Stimulated activated CD8-positive, alpha-beta memory T cell treated with anti-CD3 and anti-CD28 coated beads, Interleukin-7, amount 100 ng/mL, for 48 hours (primary cell): ENCODE results near the gene MTHFSD.

ENCODE experiments used
- DNase-seq, 2 donors: peaks; one replicate each; pipeline ENCODE4 v3.0.0-alpha.2; 2020; ENCODE audit warnings: low read depth in 1 of 2; ENCODE audit errors: extremely low read depth in 1 of 2

MTHFSD gene

DNA sequence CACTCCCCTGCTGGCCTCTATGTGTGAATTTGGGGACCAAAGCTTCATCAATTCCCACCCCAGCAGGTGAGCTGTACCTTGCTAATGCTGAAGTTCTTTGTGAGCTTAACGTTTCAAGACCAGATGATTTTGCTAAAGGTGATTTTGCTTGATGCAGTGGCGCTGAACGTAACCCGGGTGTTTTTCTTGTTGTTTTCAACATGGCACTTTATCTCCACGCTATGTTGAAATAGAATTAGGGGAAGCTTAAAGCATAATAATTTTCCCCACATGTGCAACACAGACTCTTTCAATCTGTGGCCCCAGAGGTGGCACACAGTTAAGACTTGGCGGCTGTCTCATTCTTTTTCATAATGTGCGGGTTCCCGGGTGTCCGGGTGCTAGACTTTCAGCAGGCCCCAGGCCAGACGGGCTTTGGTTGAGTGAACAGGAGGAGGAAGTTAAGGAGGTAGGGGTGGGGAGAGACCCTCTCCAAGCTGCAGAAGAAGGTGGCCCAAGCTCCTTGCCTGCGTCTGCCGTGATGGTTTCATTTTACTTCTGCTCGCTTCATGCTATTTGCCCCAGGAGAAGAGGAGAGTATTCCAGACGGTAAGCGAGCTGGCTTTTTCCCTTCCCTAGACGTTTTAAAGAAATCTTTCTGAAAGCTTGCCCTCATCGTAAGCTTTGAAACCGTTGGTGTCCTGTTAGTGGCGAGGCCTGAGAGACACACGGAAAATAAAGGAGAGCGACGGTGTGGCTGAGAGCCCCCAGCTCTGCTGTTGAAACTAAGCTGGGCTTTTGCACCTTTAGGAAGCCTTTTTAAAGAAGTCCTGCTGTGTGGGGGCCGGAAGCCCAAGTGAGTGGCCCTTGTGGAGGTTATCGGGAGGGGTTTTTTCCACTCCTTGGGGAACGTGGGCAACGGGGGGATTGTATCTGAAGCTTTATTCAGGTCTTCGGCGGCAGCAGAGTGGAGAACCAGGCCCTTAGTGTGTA, 15.8 kb upstream of the MTHFSD start:
- no peak for DNase-seq

DNA sequence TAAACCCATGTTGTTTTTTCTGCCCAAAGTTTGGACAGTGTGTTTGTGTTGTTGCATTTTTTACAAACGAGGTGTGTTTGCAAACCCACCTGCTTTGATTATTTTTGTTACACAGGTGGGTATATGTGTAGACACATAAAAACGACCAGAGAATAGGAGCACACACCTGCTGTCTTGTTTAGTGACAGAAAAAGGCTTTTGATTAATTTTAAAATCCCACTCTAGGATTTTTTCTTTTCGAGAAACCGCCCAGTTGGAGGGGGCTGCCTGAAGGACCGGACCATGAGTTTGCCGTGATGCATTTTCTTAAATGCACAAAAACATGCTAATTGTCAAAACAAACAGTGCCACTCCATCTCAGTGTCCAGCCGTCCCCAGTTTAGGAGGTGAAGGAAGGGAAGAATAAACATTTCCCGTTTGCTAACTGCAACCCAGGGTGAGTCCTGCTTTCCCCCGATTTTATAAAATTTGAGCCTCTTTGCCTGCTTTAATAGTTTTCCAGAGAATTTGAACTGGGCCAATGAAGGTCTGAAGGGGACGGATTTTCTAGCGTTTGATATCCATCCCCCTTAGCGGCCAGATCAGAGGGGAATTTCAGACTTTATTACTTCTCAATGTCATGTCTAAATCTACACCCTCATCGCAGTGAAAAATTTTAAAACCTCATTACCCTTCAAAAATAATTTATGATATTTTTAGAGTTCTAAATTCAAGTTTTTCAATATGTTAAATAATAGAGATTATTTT, 14.8 kb upstream of the MTHFSD start:
- DNase-seq, result no peak

DNA sequence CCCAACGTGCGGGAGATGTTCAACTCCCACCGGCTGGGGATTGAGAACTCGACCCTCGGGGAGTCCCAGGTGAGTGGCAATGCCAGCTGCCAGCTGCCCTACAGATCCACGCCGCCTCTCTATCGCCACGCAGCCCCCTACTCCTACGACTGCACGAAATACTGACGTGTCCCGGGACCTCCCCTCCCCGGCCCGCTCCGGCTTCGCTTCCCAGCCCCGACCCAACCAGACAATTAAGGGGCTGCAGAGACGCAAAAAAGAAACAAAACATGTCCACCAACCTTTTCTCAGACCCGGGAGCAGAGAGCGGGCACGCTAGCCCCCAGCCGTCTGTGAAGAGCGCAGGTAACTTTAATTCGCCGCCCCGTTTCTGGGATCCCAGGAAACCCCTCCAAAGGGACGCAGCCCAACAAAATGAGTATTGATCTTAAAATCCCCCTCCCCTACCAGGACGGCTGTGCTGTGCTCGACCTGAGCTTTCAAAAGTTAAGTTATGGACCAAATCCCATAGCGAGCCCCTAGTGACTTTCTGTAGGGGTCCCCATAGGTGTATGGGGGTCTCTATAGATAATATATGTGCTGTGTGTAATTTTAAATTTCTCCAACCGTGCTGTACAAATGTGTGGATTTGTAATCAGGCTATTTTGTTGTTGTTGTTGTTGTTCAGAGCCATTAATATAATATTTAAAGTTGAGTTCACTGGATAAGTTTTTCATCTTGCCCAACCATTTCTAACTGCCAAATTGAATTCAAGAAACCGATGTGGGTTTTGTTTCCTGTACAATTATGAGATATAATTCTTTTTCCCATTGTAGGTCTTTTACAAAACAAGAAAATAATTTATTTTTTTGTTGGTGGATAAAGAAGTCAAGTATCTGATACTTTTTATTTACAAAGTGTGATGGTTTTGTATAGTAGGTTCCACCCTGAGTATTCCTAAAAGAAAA, 13.9 kb upstream of the MTHFSD start:
- no peak for DNase-seq

DNA sequence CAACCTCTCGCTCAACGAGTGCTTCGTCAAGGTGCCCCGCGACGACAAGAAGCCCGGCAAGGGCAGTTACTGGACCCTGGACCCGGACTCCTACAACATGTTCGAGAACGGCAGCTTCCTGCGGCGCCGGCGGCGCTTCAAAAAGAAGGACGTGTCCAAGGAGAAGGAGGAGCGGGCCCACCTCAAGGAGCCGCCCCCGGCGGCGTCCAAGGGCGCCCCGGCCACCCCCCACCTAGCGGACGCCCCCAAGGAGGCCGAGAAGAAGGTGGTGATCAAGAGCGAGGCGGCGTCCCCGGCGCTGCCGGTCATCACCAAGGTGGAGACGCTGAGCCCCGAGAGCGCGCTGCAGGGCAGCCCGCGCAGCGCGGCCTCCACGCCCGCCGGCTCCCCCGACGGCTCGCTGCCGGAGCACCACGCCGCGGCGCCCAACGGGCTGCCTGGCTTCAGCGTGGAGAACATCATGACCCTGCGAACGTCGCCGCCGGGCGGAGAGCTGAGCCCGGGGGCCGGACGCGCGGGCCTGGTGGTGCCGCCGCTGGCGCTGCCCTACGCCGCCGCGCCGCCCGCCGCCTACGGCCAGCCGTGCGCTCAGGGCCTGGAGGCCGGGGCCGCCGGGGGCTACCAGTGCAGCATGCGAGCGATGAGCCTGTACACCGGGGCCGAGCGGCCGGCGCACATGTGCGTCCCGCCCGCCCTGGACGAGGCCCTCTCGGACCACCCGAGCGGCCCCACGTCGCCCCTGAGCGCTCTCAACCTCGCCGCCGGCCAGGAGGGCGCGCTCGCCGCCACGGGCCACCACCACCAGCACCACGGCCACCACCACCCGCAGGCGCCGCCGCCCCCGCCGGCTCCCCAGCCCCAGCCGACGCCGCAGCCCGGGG, 12.9 kb upstream of the MTHFSD start:
- no peak for DNase-seq

DNA sequence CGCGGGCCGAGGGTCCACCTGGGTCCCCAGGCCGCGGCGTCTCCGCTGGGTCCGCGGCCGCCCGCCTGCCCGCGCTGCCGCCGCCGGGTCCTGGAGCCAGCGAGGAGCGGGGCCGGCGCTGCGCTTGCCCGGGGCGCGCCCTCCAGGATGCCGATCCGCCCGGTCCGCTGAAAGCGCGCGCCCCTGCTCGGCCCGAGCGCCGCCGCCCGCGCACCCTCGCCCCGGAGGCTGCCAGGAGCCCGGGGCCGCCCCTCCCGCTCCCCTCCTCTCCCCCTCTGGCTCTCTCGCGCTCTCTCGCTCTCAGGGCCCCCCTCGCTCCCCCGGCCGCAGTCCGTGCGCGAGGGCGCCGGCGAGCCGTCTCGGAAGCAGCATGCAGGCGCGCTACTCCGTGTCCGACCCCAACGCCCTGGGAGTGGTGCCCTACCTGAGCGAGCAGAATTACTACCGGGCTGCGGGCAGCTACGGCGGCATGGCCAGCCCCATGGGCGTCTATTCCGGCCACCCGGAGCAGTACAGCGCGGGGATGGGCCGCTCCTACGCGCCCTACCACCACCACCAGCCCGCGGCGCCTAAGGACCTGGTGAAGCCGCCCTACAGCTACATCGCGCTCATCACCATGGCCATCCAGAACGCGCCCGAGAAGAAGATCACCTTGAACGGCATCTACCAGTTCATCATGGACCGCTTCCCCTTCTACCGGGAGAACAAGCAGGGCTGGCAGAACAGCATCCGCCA, 12.1 kb upstream of the MTHFSD start:
- DNase-seq, result no peak

DNA sequence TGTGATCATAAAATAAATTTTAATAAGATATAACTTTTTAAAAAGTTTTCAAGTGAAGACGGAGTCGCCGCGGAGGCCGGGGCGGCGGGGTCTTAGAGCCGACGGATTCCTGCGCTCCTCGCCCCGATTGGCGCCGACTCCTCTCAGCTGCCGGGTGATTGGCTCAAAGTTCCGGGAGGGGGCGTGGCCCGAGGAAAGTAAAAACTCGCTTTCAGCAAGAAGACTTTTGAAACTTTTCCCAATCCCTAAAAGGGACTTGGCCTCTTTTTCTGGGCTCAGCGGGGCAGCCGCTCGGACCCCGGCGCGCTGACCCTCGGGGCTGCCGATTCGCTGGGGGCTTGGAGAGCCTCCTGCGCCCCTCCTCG, 11.5 kb upstream of the MTHFSD start, which contains the start of gene FOXC2:
TSS of gene FOXC2 (plus strand) at position 229 of the 365 bp plus-strand sequence. CDS start 507 bp downstream, outside the sequence.
- peak in 1 of 2 donors; percentile 15 for DNase-seq

DNA sequence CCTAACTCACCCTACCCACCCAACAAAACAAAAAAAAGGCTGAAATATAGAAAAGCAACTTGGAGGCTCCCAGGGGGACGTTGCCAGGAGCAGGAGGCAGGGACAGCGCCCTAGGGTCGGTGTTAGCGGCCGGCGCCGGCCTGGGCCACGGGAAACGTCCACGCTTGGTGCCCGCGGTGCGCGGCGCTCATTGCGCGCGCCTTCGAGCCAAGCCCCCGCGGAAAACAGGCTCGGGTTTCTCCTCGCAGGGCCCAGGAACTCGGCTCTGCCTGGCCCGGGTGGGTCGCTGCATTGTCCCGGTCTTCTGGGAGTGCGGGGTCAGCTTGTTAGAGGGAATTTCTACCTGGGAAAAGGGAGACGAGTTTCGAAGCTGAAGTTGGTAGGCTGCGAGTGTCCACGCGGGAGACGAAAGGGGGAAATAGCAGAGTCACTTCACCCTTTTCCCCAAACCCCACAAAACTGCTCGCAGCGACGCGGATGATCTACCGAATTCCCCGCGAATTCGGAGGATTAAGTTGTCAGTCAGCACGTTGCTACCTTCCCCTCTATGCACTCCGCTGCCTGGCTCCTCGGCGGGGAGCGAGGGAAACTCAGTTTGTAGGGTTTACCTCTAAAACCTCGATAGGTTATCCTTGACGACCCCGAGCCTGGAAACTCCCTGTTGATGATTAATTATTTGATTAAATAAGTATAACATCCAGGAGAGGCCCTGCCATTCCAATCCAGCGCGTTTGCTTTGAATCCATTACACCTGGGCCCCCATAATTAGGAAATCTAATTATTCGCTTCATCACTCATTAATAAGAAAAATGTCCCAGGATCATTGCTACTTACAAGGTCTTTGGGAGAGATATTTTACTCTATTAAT, 10.8 kb upstream of the MTHFSD start:
- no peak for DNase-seq

DNA sequence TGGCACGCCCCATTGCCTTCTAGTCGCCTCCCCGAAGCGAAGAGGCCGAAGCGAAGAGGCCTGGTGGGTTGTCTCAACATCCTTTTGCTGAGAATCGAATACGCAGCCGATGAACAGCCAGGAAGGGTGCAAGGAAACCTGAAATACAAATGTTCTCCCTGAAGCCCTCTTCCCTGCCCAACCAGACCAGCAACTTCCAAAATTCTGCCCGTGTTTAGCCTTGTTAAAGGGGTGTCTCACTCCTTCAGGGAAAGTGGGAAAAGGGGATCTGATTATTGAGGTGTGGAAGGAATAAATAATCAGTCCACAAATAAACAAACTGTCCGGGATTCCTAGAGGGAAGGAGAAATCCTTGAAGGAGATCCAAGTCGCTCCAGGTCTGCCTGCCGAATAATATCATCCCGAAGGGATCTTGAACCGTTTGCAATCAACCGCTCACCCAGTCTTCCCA, 10.2 kb upstream of the MTHFSD start:
- DNase-seq, result no peak

DNA sequence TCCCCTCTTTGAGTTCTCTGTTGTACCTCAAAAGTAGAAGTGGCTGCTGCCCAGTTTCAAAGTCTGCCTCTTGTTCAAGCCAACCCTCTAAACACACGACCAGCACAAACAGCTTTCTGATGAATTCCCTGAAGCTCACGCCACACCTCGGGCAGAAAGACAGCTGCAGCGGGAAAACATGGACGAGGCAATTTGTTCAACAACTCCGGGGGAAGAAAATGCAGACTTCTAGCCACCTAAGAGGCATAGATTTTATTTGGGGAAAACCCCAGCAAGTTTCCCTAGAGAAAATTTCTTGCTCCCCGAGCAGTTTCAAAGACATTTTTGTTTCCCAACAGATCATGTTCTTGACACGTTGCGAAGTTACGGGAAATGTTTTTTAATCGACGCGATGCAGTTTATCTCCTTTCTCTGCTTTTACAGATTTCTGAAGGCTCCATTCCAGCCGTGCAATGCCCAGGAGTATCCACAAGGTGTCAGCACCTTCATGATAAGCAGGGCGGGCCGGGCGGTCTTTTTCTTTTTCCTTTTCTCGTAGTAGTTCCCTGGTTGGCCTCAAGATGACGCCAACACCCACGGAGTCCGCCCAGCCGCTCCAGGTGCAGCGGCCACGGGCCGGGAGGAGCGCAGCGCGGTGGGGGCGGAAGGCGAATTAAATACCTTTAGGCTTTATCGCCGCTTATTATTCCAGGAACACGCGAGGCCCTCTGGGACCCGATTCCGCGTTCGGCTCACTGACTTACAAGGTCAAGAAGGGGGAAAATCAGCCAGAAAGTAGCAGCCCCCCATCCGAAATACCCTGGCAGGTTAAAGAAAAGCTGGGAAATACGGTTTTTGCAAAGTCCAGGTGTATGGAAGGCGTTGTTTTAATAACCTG, 8.7 kb upstream of the MTHFSD start:
- peak; percentile 61 to 78 for DNase-seq

DNA sequence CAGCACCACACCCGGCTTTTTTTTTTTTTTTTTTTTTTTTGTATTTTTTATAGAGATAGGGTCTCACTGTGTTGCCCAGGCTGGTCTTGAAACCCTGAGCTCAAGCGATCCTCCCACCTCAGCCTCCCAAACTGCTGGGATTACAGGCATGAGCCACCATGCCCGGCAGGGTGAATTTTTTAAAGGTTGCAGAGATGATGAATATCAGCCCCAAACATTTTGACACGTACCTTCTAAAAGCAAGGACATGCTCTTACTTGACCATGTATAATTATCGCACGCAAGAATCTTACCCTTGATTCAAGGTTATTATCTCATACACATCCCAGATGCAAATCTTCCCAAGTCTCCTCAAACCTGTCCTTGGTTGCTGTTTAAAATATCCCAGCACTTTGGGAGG, 7.3 kb upstream of the MTHFSD start:
- DNase-seq, result no peak

DNA sequence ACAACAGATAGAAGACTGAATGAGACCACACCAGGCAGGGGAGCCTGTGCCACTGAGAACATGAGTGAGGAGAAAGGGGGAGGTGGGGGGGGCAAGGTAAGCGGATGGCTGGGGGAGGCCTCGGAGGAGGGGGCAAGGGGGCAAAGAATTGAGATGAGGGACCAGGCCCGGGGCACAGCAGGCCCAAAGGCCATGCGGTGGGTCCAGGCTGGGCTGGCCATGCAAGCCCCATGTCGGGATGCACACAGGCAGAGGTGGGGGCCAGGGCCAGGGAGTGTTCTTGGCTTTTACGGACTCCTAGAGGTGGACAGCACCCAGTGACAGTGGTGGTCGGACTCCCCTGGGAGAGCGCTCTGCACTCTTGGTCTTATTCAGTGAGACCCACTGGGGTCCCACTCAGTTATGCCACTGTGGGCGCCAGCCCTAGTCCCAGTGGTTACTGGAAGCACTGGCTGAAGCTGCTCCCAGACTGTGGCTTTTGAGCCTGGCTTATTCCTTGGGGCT, 4.8 kb upstream of the MTHFSD start:
- DNase-seq, result no peak

DNA sequence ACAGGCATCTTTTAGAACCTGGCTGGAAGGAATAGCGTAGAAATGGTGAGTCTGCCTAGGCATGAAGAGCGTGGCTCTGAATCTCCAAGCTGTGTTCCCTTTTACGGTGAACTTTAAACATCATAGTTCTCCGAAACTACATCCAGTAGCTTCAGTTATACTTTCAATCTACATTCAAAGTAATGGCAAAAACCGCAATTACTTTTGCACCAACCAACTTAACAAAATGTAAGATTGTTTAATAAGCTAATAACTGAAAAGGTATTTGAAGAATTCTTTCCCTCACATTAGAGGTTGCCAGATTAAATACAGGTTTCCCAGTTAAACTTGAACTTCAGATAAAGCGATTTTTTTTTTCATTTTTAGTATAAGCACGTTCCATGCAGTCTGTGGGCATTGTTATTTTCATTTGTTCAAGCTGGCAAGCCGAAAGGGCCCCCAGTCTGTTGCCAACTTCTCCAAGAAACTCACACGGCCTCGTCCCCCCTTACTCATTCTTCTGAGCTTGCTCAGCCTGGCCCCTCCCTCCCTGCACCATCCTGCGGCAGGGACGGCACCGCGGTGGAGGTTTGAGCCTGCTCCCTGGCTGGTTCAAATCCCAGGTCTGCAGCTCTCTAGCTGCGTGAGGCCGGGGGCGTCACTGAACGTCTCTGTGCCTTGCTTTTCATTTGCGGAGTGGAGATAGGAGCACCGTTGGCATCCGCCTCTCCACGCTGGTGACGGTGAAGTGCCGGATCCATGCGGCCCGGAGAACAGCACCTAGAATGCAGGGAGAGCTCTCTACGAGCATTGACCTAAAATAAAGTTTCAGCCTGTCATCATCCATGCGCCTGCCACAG, 3.5 kb upstream of the MTHFSD start:
- DNase-seq, result no peak

DNA sequence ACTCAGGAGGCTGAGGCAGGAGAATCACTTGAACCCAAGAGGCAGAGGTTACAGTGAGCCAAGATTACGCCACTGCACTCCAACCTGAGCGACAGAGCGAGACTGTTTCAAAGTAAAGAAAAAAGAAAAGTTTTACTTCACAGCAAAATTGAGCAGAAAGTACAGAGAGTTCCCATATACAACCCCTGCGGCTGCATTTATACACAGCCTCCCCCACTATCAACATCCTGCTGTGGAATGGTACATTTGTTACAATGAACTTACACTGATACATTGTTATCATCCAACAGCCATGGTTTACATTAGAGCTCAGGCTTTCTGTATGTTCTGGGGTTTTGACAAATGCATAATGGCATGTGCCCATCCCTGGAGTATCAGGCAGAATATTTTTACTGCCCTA, 2.6 kb upstream of the MTHFSD start:
- no peak for DNase-seq

DNA sequence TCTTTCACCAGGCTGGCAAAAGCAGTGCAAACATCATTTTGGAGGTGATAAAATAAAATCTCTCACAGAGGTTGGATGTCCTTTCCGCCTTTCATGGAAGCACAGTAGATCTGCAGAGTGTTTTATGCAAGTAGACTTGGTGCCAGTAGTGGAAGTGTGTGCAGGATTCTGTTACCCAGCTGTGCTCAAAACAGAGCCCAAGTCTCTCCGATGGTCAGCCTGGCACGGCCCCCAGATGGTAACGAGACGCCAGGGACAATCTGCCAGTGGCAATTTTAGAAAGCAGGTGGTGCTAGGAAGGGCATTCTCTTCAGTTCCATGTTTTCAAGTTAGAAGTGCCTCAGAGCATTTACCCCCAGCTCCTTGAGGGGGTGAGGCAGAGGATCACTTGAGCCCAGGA, 1.5 kb upstream of the MTHFSD start:
- no peak for DNase-seq

DNA sequence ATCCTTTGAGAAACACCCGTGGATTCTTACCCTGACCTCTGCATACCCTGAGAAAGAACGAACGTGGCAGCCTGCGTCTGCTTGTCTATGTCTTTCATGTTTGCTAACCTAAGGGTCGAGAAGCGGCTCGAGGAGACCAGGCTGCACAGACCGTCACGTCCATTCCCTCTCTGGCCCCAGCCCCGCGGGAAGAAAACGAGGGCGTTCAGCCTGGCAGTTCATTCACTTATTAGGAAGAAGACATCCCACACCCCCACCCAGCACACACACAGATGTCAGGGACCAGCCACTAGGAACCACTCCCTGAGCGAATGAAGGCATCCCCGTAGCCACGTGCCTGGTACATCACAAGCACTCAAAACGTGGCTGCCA, 655 bp upstream of the MTHFSD start:
- DNase-seq, result no peak

DNA sequence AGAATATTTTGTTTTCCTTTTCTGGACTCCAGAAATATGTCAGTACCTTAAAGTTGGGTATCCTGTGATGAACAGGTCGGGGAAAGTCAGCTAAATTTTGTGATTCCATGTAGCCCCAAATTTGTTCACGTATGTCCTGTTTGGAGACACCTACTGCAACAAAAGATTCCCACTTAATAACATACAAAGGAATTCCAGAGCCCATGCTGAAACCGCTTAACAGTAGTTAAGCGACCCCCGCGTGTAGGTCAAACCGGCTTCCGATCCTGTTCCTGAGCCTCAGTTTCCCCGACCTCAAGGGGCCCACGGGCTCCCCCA, 477 bp downstream of the MTHFSD start:
- no peak for DNase-seq
